ENCODE data around the gene TEX2. TPM values are rescaled to one million over a fixed set of nuclear protein-coding genes. Genes with fewer than 3 reads are reported as not detected.
"Not testable (repeated sequence)": the region's sequence is repeated elsewhere in the genome, so short reads cannot be mapped to it uniquely, and the experiment has no call there.

TEX2 gene
- total RNA-seq, 1 donor from 2014 or later, result 8.1 TPM

DNA sequence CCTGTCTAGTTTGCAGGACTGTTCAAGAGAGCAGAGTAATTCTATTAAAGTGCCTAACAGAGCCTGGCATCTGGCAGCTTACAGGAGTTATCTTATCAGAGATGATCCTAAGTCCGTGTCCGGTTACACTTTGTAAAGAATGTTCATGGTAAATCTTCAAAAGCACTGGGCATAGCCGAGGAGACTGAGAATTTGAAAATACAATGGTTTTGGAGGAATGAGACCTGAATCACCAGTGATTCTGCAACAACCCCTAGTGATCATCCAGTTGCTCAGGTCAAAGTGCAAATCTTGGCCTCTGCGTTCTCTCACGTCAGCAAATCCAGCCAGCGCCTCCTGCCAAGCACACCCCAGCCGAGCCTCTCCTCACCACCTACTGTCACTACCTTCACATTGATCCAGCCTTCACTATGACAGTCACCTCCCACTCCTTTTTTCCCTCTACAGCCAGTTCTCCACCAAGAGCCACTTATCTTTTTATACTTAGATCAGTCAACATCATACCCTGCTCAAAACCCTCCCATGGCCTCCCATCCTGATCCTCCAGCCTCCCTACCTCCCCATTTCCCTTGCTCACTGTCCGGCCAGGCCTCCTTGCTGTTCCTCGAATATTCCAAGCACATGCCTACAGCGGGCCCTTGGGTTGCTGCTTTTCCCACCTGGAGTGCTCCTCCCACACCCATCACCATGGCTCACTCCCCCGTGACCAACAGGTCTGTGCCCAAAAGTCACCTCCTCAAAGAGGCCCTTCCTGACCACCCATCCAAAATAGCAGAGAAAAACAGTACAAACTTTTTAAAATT lies 75.8 kb downstream of the TEX2 start:
- Mint-ChIP-seq H3K27ac (no peak overlapping the region), H3K4me1 (no peaks in the 10 kb centered on the region), H3K36me3 (ENCODE audit: low read depth) (peaks cover 4% of the 10 kb centered on the region), H3K27me3 (no peaks in the 10 kb centered on the region), H3K9me3 (no peaks in the 10 kb centered on the region), H3K4me3 (no peak overlapping the region)
- DNase-seq, result no peak
- ChIA-PET POLR2A (no interaction called here), CTCF (no interaction called here)
- intact Hi-C loops (cut with micrococcal nuclease), result no loop called here
- ATAC-seq (ENCODE audit: low read depth), result no peak
- TF ChIP-seq, protein P1, sequence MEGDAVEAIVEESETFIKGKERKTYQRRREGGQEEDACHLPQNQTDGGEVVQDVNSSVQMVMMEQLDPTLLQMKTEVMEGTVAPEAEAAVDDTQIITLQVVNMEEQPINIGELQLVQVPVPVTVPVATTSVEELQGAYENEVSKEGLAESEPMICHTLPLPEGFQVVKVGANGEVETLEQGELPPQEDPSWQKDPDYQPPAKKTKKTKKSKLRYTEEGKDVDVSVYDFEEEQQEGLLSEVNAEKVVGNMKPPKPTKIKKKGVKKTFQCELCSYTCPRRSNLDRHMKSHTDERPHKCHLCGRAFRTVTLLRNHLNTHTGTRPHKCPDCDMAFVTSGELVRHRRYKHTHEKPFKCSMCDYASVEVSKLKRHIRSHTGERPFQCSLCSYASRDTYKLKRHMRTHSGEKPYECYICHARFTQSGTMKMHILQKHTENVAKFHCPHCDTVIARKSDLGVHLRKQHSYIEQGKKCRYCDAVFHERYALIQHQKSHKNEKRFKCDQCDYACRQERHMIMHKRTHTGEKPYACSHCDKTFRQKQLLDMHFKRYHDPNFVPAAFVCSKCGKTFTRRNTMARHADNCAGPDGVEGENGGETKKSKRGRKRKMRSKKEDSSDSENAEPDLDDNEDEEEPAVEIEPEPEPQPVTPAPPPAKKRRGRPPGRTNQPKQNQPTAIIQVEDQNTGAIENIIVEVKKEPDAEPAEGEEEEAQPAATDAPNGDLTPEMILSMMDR (IDR thresholded peaks at IDR 0.05), result no peak

DNA sequence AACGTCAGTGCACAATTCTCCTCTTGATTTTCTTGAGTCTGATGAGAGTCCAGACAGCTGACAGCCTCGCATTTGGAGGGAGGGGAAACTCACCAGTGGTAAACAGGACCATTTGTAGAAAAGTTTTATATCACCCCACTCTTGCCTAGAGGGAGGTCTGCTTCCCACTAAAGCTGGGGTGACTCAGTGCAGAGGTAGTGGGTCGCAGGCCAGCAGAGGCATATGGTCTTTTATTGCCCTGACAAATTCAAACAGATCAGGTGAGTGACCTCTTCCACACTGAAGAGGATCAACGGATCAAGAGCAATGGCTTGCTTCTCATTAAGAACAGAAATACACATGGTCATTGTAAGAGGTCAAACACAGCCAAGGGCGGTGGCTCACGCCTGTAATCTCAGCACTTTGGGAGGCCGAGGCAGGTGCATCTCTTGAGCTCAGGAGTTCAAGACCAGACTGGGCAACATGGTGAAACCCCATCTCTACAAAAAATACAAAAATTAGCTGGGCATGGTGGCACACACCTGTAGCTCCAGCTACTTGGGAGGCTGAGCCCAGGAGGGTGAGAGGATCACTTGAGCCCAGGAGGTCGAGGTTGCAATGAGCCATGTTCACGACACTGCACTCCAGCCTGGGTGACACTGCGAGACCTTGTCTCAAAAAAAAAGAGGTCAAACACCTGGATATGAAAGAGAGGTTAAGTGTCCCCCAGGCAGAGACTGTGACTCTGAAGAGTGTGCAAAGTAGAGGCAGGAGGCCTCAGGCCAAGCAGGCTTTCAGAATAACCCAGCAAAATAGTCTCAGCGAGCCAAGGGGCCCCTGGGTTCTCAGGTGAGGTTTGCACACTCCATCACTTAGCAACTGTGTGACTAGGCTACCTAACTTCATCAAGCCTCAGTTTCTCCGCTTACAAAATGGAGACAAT lies 76.6 kb downstream of the TEX2 start:
- TF ChIP-seq, protein P1 (IDR thresholded peaks at IDR 0.05), result no peak
- peaks cover 4% of the 10 kb centered on the region for H3K36me3 Mint-ChIP-seq (ENCODE audit: low read depth)
- intact Hi-C loops (cut with micrococcal nuclease), result no loop called here
- no peak overlapping the region for H3K27ac Mint-ChIP-seq
- no peaks in the 10 kb centered on the region for H3K9me3 Mint-ChIP-seq
- H3K4me1 Mint-ChIP-seq, result no peaks in the 10 kb centered on the region
- no peak for ATAC-seq (ENCODE audit: low read depth)
- no peak overlapping the region for H3K4me3 Mint-ChIP-seq
- no peaks in the 10 kb centered on the region for H3K27me3 Mint-ChIP-seq
- no peak for DNase-seq
- ChIA-PET POLR2A (no interaction called here), CTCF (no interaction called here)

DNA sequence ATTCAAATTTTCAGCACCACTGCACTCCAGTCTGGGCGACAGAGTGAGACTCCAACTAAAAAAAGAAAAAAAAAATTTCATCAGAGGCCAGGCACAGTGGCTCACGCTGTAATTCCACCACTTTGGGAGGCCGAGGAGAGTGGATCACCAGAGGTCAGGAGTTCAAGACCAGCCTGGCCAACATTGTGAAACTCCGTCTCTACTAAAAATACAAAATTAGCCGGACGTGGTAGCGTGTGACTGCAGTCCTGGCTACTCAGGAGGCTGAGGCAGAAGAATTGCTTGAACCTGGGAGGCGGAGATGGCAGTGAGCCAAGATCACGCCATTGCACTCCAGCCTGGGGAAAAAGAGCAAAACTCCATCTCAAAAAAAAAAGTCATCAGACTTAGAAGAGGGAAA lies 77.5 kb downstream of the TEX2 start:
- H3K4me1 Mint-ChIP-seq; H3K27me3 Mint-ChIP-seq; H3K36me3 Mint-ChIP-seq (ENCODE audit: low read depth); ATAC-seq (ENCODE audit: low read depth); H3K9me3 Mint-ChIP-seq; POLR2A ChIA-PET; CTCF ChIA-PET; DNase-seq; H3K4me3 Mint-ChIP-seq; intact Hi-C loops (cut with micrococcal nuclease); H3K27ac Mint-ChIP-seq: not testable (repeated sequence)

DNA sequence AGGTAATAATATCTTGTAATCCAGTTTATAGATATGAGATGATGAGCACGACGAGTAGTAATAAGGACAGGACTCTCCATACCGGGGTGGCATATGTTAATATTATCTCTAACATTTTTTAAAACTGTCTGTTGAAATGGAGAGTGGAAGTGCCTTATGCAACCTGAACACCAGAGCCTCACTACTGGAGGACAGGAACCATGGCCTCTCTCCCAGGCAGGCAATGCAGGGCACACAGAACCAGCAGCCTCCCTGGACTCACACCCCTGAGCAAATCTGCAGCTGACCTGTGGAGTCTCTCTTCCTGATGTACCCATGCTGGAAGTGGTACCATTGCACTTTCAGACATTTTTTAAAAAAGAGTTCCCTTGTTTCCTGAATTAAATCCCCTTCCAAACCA lies 78.0 kb downstream of the TEX2 start:
- no peak overlapping the region for H3K4me3 Mint-ChIP-seq
- POLR2A ChIA-PET, result no interaction called here
- H3K27ac Mint-ChIP-seq, result no peak overlapping the region
- DNase-seq, result no peak
- TF ChIP-seq, protein P1 (IDR thresholded peaks at IDR 0.05), result no peak
- CTCF ChIA-PET, result no interaction called here
- intact Hi-C loops (cut with micrococcal nuclease), result no loop called here
- H3K36me3 Mint-ChIP-seq (ENCODE audit: low read depth), result peaks cover 4% of the 10 kb centered on the region
- no peaks in the 10 kb centered on the region for H3K27me3 Mint-ChIP-seq
- ATAC-seq (ENCODE audit: low read depth), result no peak
- no peaks in the 10 kb centered on the region for H3K9me3 Mint-ChIP-seq
- no peaks in the 10 kb centered on the region for H3K4me1 Mint-ChIP-seq

DNA sequence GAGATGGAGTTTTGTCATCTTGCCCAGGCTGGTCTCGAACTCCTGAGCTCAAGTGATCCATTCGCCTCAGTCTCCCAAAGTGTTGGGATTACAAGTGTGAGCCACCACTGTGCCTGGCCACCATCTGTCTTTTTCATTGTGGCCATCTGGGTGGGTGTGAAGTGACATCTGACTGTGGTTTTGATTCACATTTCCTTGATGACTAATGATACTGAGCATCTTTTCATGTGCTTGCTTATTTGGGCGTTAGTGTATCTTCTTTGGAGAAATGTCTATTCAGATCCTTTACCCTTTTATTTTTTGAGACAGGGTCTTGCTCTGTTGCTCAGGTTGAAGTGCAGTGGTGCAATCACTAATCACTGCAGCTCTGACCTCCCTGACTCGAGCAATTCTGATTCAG lies 79.2 kb downstream of the TEX2 start:
- intact Hi-C loops (cut with micrococcal nuclease), result no loop called here
- ChIA-PET CTCF (interaction anchor here (1.0 kb wide), 1 partner anchor 16 kb away, joined by 3 read pairs; no protein-coding TSS in a partner anchor), POLR2A (no interaction called here)
- TF ChIP-seq, protein P1 (IDR thresholded peaks at IDR 0.05), result no peak
- Mint-ChIP-seq H3K9me3 (no peaks in the 10 kb centered on the region), H3K36me3 (ENCODE audit: low read depth) (peaks cover 8% of the 10 kb centered on the region), H3K4me3 (no peak overlapping the region), H3K27ac (no peak overlapping the region), H3K4me1 (no peaks in the 10 kb centered on the region), H3K27me3 (no peaks in the 10 kb centered on the region)
- DNase-seq (no peak), ATAC-seq (ENCODE audit: low read depth) (no peak)

All from activated B cell treated with CpG ODN at 0.5 μM for 24 hours (primary cell).